Stimulated activated naive CD8-positive, alpha-beta T cell treated with anti-CD3 and anti-CD28 coated beads, Interleukin-15, amount 100 ng/mL, for 72 hours (primary cell): ENCODE measurements around the gene PGF.
"Not testable (repeated sequence)": the region's sequence is repeated elsewhere in the genome, so short reads cannot be mapped to it uniquely, and the experiment has no call there.

Source experiments
- ATAC-seq: fragments of 150-1000 bp; cut with Tn5 transposase; 2 replicates; pipeline ENCODE4 v1.10.0; 2021; ENCODE audit warnings: mild to moderate bottlenecking, moderate library complexity
- DNase-seq, 2 donors: peaks; one replicate each; pipeline ENCODE4 v3.0.0; 2021 to 2022
- H3K27ac Mint-ChIP-seq, 2 donors: one replicate each; pipeline ENCODE4 v1.8.0; 2022; ENCODE audit warnings: mild to moderate bottlenecking in 2 of 2, mixed read lengths in 2 of 2, moderate library complexity in 2 of 2
- H3K27me3 Mint-ChIP-seq: one replicate; pipeline ENCODE4 v1.8.0; 2022; ENCODE audit warnings: mixed read lengths
- H3K4me1 Mint-ChIP-seq: one replicate; pipeline ENCODE4 v1.8.0; 2022; ENCODE audit warnings: mild to moderate bottlenecking, mixed read lengths
- H3K4me3 Mint-ChIP-seq, 2 donors: one replicate each; pipeline ENCODE4 v1.8.0; 2022; ENCODE audit warnings: mild to moderate bottlenecking in 2 of 2, mixed read lengths in 2 of 2, moderate library complexity in 1 of 2
- H3K9me3 Mint-ChIP-seq, 2 donors: one replicate each; pipeline ENCODE4 v1.8.0; 2022; ENCODE audit warnings: mixed read lengths in 2 of 2

The PGF gene

GRCh38 chr14:74955229-74956026 is at the start of gene PGF:
Gene PGF, minus strand, starts transcription at chr14:74955597. Its CDS starts 355 bp downstream, at chr14:74955242.
- Mint-ChIP-seq H3K9me3 (no peaks in the 10 kb centered on the region), H3K4me1 (no peaks in the 10 kb centered on the region), H3K4me3 (peak within 1 kb of the TSS; percentile 66 to 81), H3K27ac (no peak within 1 kb of the TSS), H3K27me3 (peaks cover 37% of the 10 kb centered on the region)
- ATAC-seq: peak; percentile 53
- peak in 1 of 2 donors; percentile 24 for DNase-seq

- DNase-seq (no peak), ATAC-seq (no peak)
- Mint-ChIP-seq H3K4me3 (peak overlapping the region; percentile 93 to 95), H3K4me1 (peaks cover 43% of the 10 kb centered on the region), H3K27me3 (no peaks in the 10 kb centered on the region), H3K27ac (peak overlapping the region; percentile 96 to 99), H3K9me3 (no peaks in the 10 kb centered on the region)
Observed at GRCh38 chr14:75003250-75004027, 48.0 kb upstream of the PGF start.

DNA sequence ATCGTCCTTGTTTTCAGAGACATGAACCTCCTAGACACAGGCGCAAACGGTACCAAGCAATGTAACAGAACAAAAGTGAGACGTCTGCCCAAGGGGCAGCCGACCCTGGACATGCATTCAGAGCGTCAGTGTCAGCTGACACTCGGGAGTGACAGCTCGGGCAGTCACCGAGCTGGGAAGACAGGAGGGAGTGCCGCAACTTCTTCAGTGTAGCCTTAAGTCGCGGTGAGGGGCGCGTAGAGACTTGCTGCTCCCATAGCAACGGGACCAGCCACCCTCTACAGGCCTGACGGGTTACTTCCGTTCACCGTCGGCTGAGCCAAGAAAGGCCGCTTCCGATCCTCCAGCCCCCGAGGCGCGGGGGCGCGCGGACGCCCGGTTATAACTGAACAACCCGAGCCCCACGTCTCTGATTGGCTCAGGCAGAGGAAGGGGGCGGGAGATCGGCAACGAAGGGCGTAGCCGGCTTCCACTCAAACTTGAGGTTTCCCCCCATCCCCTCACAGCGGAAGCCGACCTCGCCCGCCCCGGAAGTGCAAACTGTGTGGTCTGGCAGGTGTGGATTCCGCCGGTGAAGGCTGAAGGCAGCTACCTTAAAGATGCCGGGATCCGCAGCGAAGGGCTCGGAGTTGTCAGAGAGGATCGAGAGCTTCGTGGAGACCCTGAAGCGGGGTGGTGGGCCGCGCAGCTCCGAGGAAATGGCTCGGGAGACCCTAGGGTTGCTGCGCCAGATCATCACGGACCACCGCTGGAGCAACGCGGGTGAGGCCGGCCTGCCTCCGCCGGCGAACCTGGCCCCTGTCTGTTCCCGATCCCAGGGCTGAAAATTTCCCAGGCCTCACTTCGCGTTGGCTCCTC is 47.2 kb upstream of the PGF start, which contains the start of gene EIF2B2:
Gene EIF2B2 (plus strand): TSS at position 530 of the 858 bp plus-strand sequence. CDS start 70 bp downstream, at position 600.
- H3K27me3 Mint-ChIP-seq: no peaks in the 10 kb centered on the region
- peak within 1 kb of the TSS; percentile 96 to 99 for H3K27ac Mint-ChIP-seq
- H3K4me1 Mint-ChIP-seq: peaks cover 40% of the 10 kb centered on the region
- H3K4me3 Mint-ChIP-seq: peak within 1 kb of the TSS; percentile 93 to 95
- peak; percentile 98 to 99 for DNase-seq
- H3K9me3 Mint-ChIP-seq: no peaks in the 10 kb centered on the region
- peak; percentile 99 for ATAC-seq

DNA sequence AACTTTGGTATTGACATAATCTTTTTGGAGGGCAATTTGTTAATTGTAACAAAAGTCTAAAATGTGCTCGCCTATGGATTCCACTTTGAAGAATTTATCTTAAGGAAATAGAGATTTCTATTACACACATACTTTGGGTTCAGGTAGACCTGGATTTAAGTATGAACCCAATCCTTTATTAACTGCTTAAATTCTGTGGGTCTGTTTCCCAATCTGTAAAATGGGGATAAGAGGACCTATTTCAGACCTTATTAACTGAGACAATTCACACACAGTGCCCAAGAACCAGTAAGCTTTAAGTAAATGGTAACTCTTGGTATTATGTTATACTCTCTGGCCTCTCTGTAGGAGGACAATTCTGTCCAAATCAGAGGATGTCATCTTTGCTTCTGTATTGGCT is 46.5 kb upstream of the PGF start:
- DNase-seq (no peak), ATAC-seq (no peak)
- Mint-ChIP-seq H3K4me1 (peaks cover 33% of the 10 kb centered on the region), H3K27ac (peak overlapping the region in 1 of 2 donors; percentile 96), H3K27me3 (no peaks in the 10 kb centered on the region), H3K4me3 (peak overlapping the region; percentile 93 to 95), H3K9me3 (no peaks in the 10 kb centered on the region)

DNA sequence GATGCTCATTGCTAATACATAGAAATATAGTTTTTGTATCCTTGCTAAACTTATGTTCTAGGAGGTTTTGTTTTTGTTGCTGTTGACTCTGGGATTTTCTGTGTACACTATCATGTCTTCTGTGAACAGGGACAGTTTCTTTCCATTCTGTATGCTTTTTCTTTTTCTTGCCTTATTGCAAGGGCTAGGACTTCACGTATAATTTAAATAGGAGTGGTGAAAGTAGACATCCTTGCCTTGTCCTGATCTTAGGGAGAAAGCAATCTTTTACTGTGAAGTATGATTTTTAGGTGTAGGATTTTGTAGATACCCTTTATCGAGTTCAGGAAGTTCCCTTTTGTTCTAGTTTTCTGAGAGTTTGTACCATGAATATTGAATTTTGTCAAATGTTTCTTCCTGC is 45.9 kb upstream of the PGF start:
- Mint-ChIP-seq H3K4me1 (peaks cover 33% of the 10 kb centered on the region), H3K27ac (no peak overlapping the region), H3K9me3 (no peaks in the 10 kb centered on the region), H3K4me3 (no peak overlapping the region), H3K27me3 (no peaks in the 10 kb centered on the region)
- DNase-seq: no peak
- no peak for ATAC-seq

DNA sequence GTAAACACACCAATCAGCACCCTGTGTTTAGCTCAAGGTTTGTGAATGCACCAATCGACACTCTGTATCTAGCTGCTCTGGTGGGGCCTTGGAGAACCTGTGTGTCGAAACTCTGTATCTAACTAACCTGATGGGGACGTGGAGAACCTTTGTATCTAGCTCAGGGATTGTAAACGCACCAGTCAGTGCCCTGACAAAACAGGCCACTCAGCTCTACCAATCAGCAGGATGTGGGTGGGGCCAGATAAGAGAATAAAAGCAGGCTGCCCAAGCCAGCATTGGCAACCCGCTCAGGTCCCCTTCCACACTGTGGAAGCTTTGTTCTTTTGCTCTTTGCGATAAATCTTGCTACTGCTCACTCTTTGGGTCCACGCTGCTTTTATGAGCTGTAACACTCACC is 40.4 kb upstream of the PGF start:
- H3K4me3 Mint-ChIP-seq, H3K27me3 Mint-ChIP-seq, H3K27ac Mint-ChIP-seq, H3K9me3 Mint-ChIP-seq, H3K4me1 Mint-ChIP-seq, ATAC-seq, DNase-seq: not testable (repeated sequence)

DNA sequence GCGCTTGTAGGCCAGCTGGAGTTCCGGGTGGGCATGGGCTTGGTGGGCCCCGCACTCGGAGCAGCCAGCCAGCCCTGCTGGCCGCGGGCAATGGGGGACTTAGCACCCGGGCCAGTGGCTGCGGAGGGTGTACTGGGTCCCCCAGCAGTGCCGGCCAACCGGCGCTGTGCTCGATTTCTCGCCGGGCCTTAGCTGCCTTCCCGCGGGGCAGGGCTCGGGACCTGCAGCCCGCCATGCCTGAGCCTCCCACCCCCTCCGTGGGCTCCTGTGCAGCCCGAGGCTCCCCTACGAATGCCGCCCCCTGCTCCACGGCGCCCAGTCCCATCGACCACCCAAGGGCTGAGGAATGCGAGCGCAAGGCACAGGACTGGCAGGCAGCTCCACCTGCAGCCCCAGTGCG is 38.8 kb upstream of the PGF start:
- DNase-seq, ATAC-seq, H3K27me3 Mint-ChIP-seq, H3K27ac Mint-ChIP-seq, H3K4me1 Mint-ChIP-seq, H3K9me3 Mint-ChIP-seq, H3K4me3 Mint-ChIP-seq: not testable (repeated sequence)

DNA sequence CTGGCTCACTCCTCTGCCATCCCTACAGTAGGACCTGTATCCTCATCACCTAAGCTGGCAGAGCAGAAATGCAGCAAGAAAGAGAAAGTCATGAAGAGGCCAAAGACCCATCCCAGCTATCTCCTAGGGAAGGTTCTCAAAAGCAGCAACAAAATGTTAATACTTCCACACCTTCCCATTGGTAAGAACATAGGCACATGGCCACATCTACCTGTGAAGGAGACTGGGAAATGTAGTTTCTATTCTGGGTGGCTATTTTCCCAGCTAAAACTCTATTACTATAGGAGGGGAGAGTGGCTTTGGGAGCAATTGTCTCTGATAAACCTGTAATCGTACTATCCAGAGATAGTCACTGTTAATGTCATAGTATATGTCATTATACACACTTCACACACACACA is 33.6 kb upstream of the PGF start:
- H3K27me3 Mint-ChIP-seq: no peaks in the 10 kb centered on the region
- H3K4me1 Mint-ChIP-seq: no peaks in the 10 kb centered on the region
- ATAC-seq: no peak

GRCh38 chr14:74988131-74988530 is 32.7 kb upstream of the PGF start:
- no peaks in the 10 kb centered on the region for H3K4me1 Mint-ChIP-seq
- H3K9me3 Mint-ChIP-seq: no peaks in the 10 kb centered on the region
- no peak overlapping the region for H3K4me3 Mint-ChIP-seq
- DNase-seq: no peak
- H3K27me3 Mint-ChIP-seq: no peaks in the 10 kb centered on the region
- no peak for ATAC-seq
- no peak overlapping the region for H3K27ac Mint-ChIP-seq

More for the DNA sequence above, 33.6 kb upstream of the PGF start:
- DNase-seq: no peak
- Mint-ChIP-seq H3K27ac (no peak overlapping the region), H3K4me3 (no peak overlapping the region), H3K9me3 (no peaks in the 10 kb centered on the region)

DNA sequence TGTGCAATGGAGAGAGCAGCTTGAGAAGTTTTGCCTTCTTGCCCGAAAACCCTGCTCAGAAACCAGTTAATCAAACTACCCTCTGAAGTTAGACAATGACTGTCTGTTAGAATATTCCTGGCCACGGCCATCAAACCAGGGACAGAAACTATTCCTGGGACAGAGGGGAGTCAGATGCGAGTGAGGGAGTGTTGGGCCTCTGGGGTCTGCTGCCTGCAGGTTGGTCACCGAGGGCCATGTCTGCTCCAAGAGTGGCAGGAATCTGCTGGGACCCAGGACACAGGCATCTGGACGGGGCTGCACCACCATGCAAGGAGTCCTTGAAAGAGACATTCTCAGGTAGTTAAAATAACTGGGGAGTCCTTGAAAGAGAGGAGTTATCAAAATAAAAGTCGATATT is 30.4 kb upstream of the PGF start:
- Mint-ChIP-seq H3K27ac (no peak overlapping the region), H3K4me1 (no peaks in the 10 kb centered on the region), H3K4me3 (no peak overlapping the region), H3K27me3 (no peaks in the 10 kb centered on the region), H3K9me3 (no peaks in the 10 kb centered on the region)
- ATAC-seq (no peak), DNase-seq (no peak)

GRCh38 chr14:74985028-74985310 is 29.6 kb upstream of the PGF start:
- Mint-ChIP-seq H3K27me3 (no peaks in the 10 kb centered on the region), H3K4me3 (no peak overlapping the region), H3K9me3 (no peaks in the 10 kb centered on the region), H3K4me1 (no peaks in the 10 kb centered on the region), H3K27ac (no peak overlapping the region)
- no peak for ATAC-seq
- DNase-seq: no peak

- DNase-seq: no peak
- Mint-ChIP-seq H3K27me3 (no peaks in the 10 kb centered on the region), H3K4me3 (no peak overlapping the region), H3K27ac (peak overlapping the region; percentile 66 to 72), H3K4me1 (no peaks in the 10 kb centered on the region), H3K9me3 (no peaks in the 10 kb centered on the region)
- no peak for ATAC-seq
Observed at GRCh38 chr14:74984236-74985027, 29.0 kb upstream of the PGF start.

DNA sequence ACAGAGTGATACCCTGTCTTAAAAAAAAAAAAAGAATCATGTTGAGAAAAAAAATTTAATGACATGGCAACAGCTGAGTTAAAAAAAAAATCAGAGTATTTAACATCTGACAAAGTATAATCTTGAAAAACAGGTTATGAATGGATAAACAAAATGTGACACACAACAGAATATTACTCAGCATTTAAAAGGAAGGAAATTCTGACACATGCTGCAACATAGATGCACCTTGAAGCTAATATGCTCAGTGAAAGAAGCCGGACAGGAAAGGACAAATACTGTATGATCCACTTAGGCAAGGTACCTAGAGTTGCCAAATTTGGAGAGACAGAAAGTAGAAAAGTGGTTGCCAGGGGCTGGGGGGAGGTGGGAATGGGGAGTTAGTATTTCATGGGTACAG is 27.9 kb upstream of the PGF start:
- Mint-ChIP-seq H3K27ac (no peak overlapping the region), H3K4me1 (no peaks in the 10 kb centered on the region), H3K9me3 (no peaks in the 10 kb centered on the region), H3K27me3 (no peaks in the 10 kb centered on the region), H3K4me3 (no peak overlapping the region)
- ATAC-seq (no peak), DNase-seq (no peak)

- ATAC-seq (no peak), DNase-seq (no peak)
- Mint-ChIP-seq H3K9me3 (no peaks in the 10 kb centered on the region), H3K4me3 (no peak overlapping the region), H3K27ac (no peak overlapping the region), H3K4me1 (no peaks in the 10 kb centered on the region), H3K27me3 (no peaks in the 10 kb centered on the region)
Observed at GRCh38 chr14:74982661-74983060, 27.3 kb upstream of the PGF start.

DNA sequence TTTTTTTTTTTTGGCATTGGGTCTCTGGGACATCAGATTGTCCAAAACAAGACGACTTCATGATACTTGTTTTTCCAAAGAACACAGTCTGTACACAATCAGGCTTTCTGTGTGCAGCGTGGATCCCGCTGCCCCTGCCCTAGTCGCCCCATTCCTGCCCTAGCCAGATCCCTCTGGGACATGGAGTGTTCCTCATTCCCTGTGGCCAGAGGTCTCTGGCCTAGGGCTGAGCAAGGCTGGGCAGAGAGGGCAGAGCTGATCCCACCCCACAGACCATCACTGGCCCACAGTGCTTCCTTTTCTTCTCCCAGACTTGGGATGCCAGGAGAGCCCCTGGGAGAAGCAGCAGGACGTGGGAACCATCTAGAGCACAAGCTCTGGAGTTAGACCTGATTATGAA is 26.4 kb upstream of the PGF start:
- H3K27ac Mint-ChIP-seq: no peak overlapping the region
- no peak for ATAC-seq
- no peak for DNase-seq
- H3K4me1 Mint-ChIP-seq: no peaks in the 10 kb centered on the region
- H3K27me3 Mint-ChIP-seq: no peaks in the 10 kb centered on the region
- no peak overlapping the region for H3K4me3 Mint-ChIP-seq
- H3K9me3 Mint-ChIP-seq: no peaks in the 10 kb centered on the region
